ES-I3 (cell line): Measurements from ENCODE around the gene CHCHD3.

ENCODE experiments used
- H3K36me3 ChIP-seq: 2 replicates; pipeline ENCODE4 v1.6.1; 2013; ENCODE audit warnings: mild to moderate bottlenecking, low read length, control low read depth, moderate library complexity; ENCODE audit not compliant: insufficient read depth
- H3K4me1 ChIP-seq: 2 replicates; pipeline ENCODE4 v1.6.1; 2013; ENCODE audit warnings: mild to moderate bottlenecking, control low read depth, low read length; ENCODE audit not compliant: insufficient read depth
- H3K9ac ChIP-seq: 2 replicates; pipeline ENCODE4 v1.6.1; 2013; ENCODE audit warnings: low read depth, mild to moderate bottlenecking, low read length, moderate library complexity
- H3K9me3 ChIP-seq: 2 replicates; pipeline ENCODE4 v1.6.1; 2013; ENCODE audit warnings: mild to moderate bottlenecking, low read length, moderate library complexity; ENCODE audit not compliant: control insufficient read depth, insufficient read depth

CHCHD3 gene

GRCh38 chr7:132778761-132779160 lies 303.1 kb downstream of the CHCHD3 start:
- no peak overlapping the region for H3K9ac ChIP-seq
- 0 out of 2 replicates have a peak, but pooled peaks cover under 1% of the 10 kb centered on the region for H3K4me1 ChIP-seq
- H3K36me3 ChIP-seq: no peaks in the 10 kb centered on the region; the same call in 1 of the 2 replicates
- no peaks in the 10 kb centered on the region for H3K9me3 ChIP-seq

DNA sequence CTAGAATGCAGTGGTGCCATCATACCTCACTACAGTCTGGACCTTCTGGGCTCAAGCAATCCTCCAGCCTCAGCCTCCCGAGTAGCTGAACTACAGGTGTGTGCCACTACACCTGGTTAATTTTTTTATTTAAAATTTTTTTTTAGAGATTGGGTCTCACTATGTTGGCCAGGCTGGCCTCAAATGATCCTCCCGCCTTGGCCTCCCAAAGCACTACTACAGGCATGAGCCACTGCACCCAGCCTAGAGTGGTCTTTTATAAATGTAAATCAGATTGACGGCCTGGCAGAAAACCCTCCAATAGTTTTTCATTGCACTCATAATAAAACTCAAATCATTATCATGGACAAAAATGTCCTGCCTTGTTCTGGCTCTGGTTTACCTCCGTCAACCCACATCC lies 303.9 kb downstream of the CHCHD3 start:
- Histone ChIP-seq H3K4me1 (no peaks in the 10 kb centered on the region), H3K36me3 (no peaks in the 10 kb centered on the region; the same call in 1 of the 2 replicates), H3K9me3 (no peaks in the 10 kb centered on the region), H3K9ac (no peak overlapping the region)

DNA sequence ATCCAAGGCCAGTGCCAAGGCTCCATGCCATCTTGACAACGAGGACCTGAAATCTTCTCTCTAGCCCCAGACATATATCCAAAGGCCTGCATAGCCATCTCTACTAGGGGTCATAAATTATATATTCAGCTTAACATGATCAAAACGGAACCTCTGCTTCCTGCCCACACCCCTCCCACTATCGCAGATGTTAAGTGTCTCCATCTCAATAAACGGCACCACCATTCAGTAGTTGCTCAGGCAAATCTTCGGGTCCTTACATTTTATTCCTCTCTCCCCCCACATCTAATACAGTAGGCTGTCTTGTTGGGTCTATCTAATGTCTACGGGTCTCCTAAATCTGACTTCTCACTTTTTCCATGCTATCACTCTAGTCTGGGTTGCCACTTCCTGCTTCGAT lies 304.5 kb downstream of the CHCHD3 start:
- Histone ChIP-seq H3K4me1 (no peaks in the 10 kb centered on the region), H3K9ac (no peak overlapping the region), H3K9me3 (no peaks in the 10 kb centered on the region), H3K36me3 (no peaks in the 10 kb centered on the region)

DNA sequence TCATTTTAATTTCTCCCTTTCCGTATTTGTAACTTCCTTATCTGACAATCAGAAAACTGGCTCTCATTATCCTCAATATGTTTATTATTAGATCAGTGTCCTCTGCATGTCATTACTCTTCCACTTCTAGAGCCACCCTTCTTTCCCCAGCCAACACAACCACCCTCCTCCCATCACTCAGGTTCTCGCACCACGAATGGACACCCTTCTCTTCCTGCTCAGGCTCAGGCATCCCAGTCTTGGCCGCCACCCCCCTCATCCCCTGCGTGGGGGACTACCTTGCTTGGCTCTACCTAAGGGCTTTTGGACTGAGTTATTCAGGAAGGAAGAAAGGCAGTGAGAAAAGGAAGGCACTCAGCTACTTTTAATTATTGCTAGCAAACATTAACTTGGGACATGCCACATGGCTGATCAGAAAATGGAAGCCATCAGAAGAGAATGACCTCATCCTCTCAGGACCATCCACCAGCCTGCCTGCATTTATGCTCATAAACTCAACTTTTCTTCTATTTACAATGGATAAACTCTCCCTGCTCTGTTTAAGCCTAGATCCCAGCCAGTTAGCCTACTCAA lies 305.8 kb downstream of the CHCHD3 start:
- no peaks in the 10 kb centered on the region for H3K9me3 ChIP-seq
- no peak overlapping the region for H3K9ac ChIP-seq
- peaks cover 2% of the 10 kb centered on the region; the same call in 1 of the 2 replicates for H3K4me1 ChIP-seq
- no peaks in the 10 kb centered on the region for H3K36me3 ChIP-seq

GRCh38 chr7:132773527-132773956 lies 308.3 kb downstream of the CHCHD3 start:
- peaks cover 3% of the 10 kb centered on the region; the same call in 1 of the 2 replicates for H3K9me3 ChIP-seq
- H3K36me3 ChIP-seq: no peaks in the 10 kb centered on the region
- no peak overlapping the region for H3K9ac ChIP-seq
- H3K4me1 ChIP-seq: peaks cover 4% of the 10 kb centered on the region; the same call in 1 of the 2 replicates

GRCh38 chr7:132771301-132771730 lies 310.6 kb downstream of the CHCHD3 start:
- H3K9ac ChIP-seq: no peak overlapping the region
- H3K9me3 ChIP-seq: peaks cover 3% of the 10 kb centered on the region; the same call in 1 of the 2 replicates
- no peaks in the 10 kb centered on the region for H3K36me3 ChIP-seq
- peaks cover 4% of the 10 kb centered on the region; the same call in 1 of the 2 replicates for H3K4me1 ChIP-seq

DNA sequence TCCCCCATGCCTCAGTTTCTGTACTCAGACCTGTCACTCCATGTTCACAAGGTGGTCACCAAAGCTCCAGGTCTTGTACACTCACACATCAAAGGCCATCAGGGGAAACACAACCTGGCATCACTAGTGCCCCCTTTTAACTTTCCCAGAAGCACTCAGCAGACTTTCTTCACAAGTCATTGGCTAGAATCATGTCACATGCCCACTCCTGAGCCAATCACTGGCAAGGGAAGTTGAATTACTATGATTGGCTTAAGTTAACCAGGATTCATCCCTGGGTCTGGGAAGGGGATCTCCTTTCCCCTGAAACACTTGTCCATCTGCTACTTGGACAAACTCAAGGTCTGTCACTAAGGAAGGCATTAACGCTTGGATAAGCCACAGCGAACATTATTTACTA lies 311.8 kb downstream of the CHCHD3 start:
- Histone ChIP-seq H3K9ac (no peak overlapping the region), H3K9me3 (peaks cover 3% of the 10 kb centered on the region; the same call in 1 of the 2 replicates), H3K36me3 (no peaks in the 10 kb centered on the region), H3K4me1 (peaks cover 4% of the 10 kb centered on the region; the same call in 1 of the 2 replicates)

- Histone ChIP-seq H3K9ac (no peak overlapping the region), H3K36me3 (no peaks in the 10 kb centered on the region), H3K9me3 (peaks cover 3% of the 10 kb centered on the region; the same call in 1 of the 2 replicates), H3K4me1 (peaks cover 4% of the 10 kb centered on the region; the same call in 1 of the 2 replicates)
Measured at GRCh38 chr7:132769280-132769679, 312.6 kb downstream of the CHCHD3 start.

DNA sequence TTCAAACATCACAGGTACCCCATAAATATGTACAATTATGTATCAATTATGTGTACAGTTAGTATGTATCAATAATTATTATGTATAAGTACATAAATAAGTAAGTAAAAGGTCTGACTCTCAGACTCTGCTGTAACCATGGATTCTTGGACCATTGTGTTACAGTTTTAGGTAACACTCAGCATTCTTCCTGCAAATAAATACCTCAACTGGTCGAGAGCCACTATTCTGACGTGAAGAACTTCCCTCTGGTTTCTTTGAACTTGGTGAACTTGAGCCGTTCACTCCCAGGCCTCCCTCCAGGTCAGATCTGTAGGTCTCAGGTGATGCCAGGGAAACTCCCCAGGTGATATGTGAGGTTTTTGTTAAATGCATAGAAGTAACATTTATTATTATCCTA lies 313.8 kb downstream of the CHCHD3 start:
- Histone ChIP-seq H3K9ac (no peak overlapping the region), H3K4me1 (peaks cover 4% of the 10 kb centered on the region; the same call in 1 of the 2 replicates), H3K9me3 (peaks cover 3% of the 10 kb centered on the region; the same call in 1 of the 2 replicates), H3K36me3 (no peaks in the 10 kb centered on the region)

- Histone ChIP-seq H3K9ac (no peak overlapping the region), H3K9me3 (peaks cover 3% of the 10 kb centered on the region; the same call in 1 of the 2 replicates), H3K36me3 (no peaks in the 10 kb centered on the region), H3K4me1 (peaks cover 4% of the 10 kb centered on the region; the same call in 1 of the 2 replicates)
Measured at GRCh38 chr7:132767378-132767777, 314.5 kb downstream of the CHCHD3 start.

DNA sequence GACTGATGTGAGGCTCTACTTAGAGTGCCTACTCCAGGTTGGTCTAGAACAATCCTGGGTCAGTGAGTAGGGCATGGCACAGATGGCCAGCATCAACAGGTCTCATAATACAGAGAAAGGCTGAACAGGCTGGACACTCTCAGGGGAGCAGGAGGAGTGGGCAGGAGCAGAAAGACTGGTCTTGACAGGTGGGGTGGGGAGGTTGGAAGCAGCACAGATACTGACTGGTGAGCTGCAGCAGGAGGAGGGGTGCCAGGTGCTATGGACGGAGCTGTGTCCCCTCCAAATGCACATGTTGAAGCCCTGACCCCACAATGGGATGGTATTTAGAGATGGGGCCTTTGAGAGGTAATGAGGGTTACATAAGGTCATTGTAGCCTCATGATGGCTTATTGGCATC lies 315.2 kb downstream of the CHCHD3 start:
- peaks cover 3% of the 10 kb centered on the region; the same call in 1 of the 2 replicates for H3K9me3 ChIP-seq
- H3K4me1 ChIP-seq: peaks cover 4% of the 10 kb centered on the region; the same call in 1 of the 2 replicates
- no peaks in the 10 kb centered on the region for H3K36me3 ChIP-seq
- no peak overlapping the region for H3K9ac ChIP-seq

GRCh38 chr7:132765861-132766260 lies 316.0 kb downstream of the CHCHD3 start:
- Histone ChIP-seq H3K4me1 (no peaks in the 10 kb centered on the region), H3K9ac (no peak overlapping the region), H3K9me3 (peaks cover 3% of the 10 kb centered on the region; the same call in 1 of the 2 replicates), H3K36me3 (no peaks in the 10 kb centered on the region)

GRCh38 chr7:132764762-132765161 lies 317.1 kb downstream of the CHCHD3 start:
- peaks cover 3% of the 10 kb centered on the region; the same call in 1 of the 2 replicates for H3K9me3 ChIP-seq
- H3K9ac ChIP-seq: no peak overlapping the region
- no peaks in the 10 kb centered on the region for H3K36me3 ChIP-seq
- no peaks in the 10 kb centered on the region for H3K4me1 ChIP-seq

GRCh38 chr7:132760866-132761265 lies 321.0 kb downstream of the CHCHD3 start:
- Histone ChIP-seq H3K4me1 (no peaks in the 10 kb centered on the region), H3K9ac (no peak overlapping the region), H3K9me3 (no peaks in the 10 kb centered on the region), H3K36me3 (no peaks in the 10 kb centered on the region; the same call in 1 of the 2 replicates)

- H3K4me1 ChIP-seq: no peaks in the 10 kb centered on the region
Measured at GRCh38 chr7:132760244-132760623, 321.7 kb downstream of the CHCHD3 start.

More at GRCh38 chr7:132760244-132760623, 321.7 kb downstream of the CHCHD3 start:
- Histone ChIP-seq H3K9me3 (no peaks in the 10 kb centered on the region), H3K36me3 (no peaks in the 10 kb centered on the region; the same call in 1 of the 2 replicates), H3K9ac (no peak overlapping the region)
